ENCODE results near the gene CMTM1.
A peak's percentile ranks its signal among the peaks of the same experiment; 100 is the strongest.

Gene CMTM1

GRCh38 chr16:66566051-66566901 lies at the start of gene CMTM1:
CMTM1 (plus strand) TSS chr16:66566439; CDS start chr16:66566514, 75 bp downstream.
- DNase-seq (ENCODE audit: low spot score): no peak

- no peak for DNase-seq (ENCODE audit: low spot score)
Observed at GRCh38 chr16:66516509-66516807, 49.8 kb upstream of the CMTM1 start.

GRCh38 chr16:66516808-66517585 lies 49.2 kb upstream of the CMTM1 start:
- peak; percentile 95 for DNase-seq (ENCODE audit: low spot score)

GRCh38 chr16:66517586-66518263 lies 48.5 kb upstream of the CMTM1 start:
- no peak for DNase-seq (ENCODE audit: low spot score)

GRCh38 chr16:66519482-66520373 lies 46.5 kb upstream of the CMTM1 start:
- no peak for DNase-seq (ENCODE audit: low spot score)

GRCh38 chr16:66520406-66521170 lies 45.7 kb upstream of the CMTM1 start:
- no peak for DNase-seq (ENCODE audit: low spot score)

GRCh38 chr16:66521252-66521713 lies 45.0 kb upstream of the CMTM1 start:
- DNase-seq (ENCODE audit: low spot score): no peak

GRCh38 chr16:66521951-66522771 lies 44.1 kb upstream of the CMTM1 start:
- peak; percentile 46 for DNase-seq (ENCODE audit: low spot score)

GRCh38 chr16:66522816-66523590 lies 43.2 kb upstream of the CMTM1 start:
- no peak for DNase-seq (ENCODE audit: low spot score)

- no peak for DNase-seq (ENCODE audit: low spot score)
Observed at GRCh38 chr16:66523861-66524354, 42.3 kb upstream of the CMTM1 start.

GRCh38 chr16:66524601-66525164 lies 41.6 kb upstream of the CMTM1 start:
- DNase-seq (ENCODE audit: low spot score): no peak

- DNase-seq (ENCODE audit: low spot score): no peak
Observed at GRCh38 chr16:66525396-66526180, 40.7 kb upstream of the CMTM1 start.

GRCh38 chr16:66528294-66528693 lies 37.9 kb upstream of the CMTM1 start:
- DNase-seq (ENCODE audit: low spot score): no peak

- DNase-seq (ENCODE audit: low spot score): no peak
Observed at GRCh38 chr16:66529475-66529874, 36.8 kb upstream of the CMTM1 start.

- no peak for DNase-seq (ENCODE audit: low spot score)
Observed at GRCh38 chr16:66534376-66534799, 31.9 kb upstream of the CMTM1 start.

GRCh38 chr16:66536525-66536924 lies 29.7 kb upstream of the CMTM1 start:
- DNase-seq (ENCODE audit: low spot score): no peak

- DNase-seq (ENCODE audit: low spot score): no peak
Observed at GRCh38 chr16:66537236-66537635, 29.0 kb upstream of the CMTM1 start.

- DNase-seq (ENCODE audit: low spot score): no peak
Observed at GRCh38 chr16:66538910-66539309, 27.3 kb upstream of the CMTM1 start.

Data from AG08396 (cell line).